HG02610 (cell line): ENCODE results near the gene PHLDA3.
"Not testable (repeated sequence)": the region's sequence is repeated elsewhere in the genome, so short reads cannot be mapped to it uniquely, and the experiment has no call there.

ENCODE experiments used
- ATAC-seq: cut with Tn5 transposase; IDR thresholded peaks from one replicate; pipeline ENCODE4 v1.9.1; 2021; ENCODE audit warnings: mild to moderate bottlenecking, moderate library complexity; ENCODE audit not compliant: unreplicated experiment

The PHLDA3 gene

GRCh38 chr1:201504179-201504631 is 35.2 kb upstream of the PHLDA3 start:
- ATAC-seq: no peak

DNA sequence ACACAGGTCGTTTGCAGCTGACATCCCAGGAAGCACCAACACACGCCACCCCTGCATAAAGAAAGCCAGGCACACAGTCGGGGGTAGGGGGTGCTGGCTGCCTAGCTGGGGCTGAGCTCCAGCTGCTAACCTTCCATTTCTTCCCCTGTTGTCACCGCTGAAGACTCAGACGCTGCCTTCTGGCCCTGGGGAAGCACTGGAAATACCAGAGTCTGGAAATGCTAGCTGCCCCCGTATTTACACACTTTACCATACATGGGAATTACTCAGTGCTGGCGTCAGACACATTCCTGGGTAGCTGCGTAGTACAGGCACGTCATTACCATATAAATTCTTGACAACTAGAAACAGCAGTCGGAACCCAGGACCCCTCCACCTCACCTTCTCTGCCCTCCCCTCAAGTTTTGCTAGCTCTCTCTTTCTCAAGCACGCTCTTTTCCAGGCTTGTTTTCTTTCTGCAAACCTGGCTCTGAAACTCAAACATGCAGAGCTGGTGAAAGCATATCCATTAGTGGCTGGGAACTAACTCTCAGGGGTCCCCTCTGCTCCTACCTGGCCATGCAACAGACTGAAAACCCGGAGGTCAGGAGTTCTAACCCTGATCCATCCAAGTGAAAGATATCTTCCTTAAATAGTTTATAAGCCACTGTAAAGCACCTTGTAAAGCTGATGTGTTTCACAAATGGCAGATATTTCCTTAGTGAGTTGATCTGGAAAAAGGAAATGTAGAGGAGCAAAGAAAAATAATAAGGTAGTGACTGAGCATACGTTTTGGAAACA is 34.6 kb upstream of the PHLDA3 start:
- no peak for ATAC-seq

GRCh38 chr1:201502511-201502857 is 33.5 kb upstream of the PHLDA3 start:
- ATAC-seq: no peak

- no peak for ATAC-seq
Measured at GRCh38 chr1:201501812-201502510, 33.0 kb upstream of the PHLDA3 start.

DNA sequence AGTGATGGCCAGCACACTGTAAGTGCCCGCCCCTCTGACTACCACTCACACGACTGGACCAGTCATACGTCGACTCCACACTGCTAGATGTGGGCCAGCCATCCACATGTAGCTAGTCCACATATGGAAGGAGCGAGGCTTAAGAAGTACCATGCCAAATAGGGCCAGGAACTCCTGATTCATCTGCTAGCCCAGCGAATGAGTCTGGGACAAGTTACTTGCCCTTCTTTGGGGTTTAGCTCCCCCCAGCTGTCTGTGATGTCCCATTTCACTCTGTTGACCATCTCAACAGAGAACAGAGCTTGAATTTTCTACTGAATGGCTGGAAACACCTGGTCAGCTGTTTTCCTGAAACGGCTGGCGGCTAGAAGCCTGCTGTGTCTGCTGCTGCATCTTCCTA is 32.2 kb upstream of the PHLDA3 start:
- ATAC-seq: no peak

- no peak for ATAC-seq
Measured at GRCh38 chr1:201500670-201501120, 31.7 kb upstream of the PHLDA3 start.

GRCh38 chr1:201499795-201500669 is 31.0 kb upstream of the PHLDA3 start:
- no peak for ATAC-seq

GRCh38 chr1:201499191-201499590 is 30.2 kb upstream of the PHLDA3 start:
- no peak for ATAC-seq

GRCh38 chr1:201498621-201499020 is 29.6 kb upstream of the PHLDA3 start:
- no peak for ATAC-seq

DNA sequence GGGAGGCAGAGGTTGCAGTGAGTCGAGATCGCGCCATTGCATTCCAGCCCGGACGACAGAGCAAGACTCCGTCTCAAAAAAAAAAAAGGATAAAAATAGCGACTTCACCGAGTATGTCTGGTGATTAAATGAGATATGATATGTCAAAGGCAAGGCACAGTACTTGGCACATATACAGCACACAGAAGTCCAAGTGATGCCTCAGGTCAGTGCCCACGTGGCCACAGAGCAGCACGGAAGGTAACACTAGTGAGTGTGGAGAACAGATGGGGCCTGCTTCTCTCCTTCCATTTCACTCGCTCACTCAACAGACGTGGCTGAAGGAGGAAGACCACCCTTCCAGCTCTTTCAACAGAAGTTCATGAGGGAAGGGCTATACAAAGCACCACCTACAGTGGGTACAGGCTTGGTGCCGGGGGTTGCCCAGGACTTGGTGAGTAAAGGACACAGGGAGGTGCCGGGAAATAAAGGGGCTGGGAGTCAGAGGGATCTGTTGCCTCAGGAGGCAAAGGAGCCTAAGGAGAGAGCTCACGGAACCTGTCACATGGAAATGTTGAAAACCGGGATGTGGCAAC is 29.0 kb upstream of the PHLDA3 start:
- no peak for ATAC-seq

GRCh38 chr1:201496296-201496690 is 27.3 kb upstream of the PHLDA3 start:
- ATAC-seq: no peak

GRCh38 chr1:201495551-201496295 is 26.7 kb upstream of the PHLDA3 start:
- no peak for ATAC-seq

DNA sequence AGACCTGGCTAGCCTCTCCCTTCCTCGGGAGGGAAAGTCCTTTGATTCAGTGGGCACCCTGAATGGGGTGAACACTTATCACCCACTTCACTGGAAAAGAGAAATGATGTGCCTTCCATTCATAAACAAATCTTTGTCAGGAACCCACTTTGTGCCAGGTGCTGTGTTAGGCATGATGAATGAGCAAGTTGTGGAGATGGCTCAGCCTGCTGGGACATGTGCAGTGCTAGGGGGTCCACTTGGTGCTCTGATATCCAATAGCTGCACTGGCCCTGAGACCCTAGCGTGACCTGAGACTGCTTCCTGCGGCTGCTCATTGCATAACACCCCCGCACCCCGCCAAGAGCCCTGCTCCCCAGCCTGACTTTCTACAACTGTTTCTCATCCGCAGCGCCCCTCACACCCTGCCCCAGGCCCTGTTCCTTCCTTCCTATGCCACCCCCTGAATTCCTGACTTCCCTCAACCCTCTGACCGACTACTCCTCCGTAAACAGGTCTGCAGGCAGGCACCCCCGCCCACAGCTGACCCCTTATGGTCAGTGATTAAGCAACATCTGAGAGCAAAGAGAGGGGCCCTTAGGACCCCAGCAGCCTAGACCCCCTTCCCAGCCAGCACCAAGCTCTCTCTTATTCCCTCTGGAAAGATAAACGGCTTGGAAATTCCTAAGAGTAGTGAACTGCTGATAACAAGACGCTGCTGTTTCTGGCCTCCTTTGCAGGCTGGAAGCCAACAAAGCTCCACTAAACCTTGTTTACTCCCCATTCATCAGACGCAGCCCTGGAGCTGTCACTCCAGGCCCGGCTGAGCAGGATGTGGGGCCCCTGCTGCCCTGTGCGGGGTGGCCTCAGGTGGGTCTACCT is 25.0 kb upstream of the PHLDA3 start:
- ATAC-seq: no peak

- ATAC-seq: not testable (repeated sequence)
Measured at GRCh38 chr1:201493026-201493656, 24.2 kb upstream of the PHLDA3 start.

DNA sequence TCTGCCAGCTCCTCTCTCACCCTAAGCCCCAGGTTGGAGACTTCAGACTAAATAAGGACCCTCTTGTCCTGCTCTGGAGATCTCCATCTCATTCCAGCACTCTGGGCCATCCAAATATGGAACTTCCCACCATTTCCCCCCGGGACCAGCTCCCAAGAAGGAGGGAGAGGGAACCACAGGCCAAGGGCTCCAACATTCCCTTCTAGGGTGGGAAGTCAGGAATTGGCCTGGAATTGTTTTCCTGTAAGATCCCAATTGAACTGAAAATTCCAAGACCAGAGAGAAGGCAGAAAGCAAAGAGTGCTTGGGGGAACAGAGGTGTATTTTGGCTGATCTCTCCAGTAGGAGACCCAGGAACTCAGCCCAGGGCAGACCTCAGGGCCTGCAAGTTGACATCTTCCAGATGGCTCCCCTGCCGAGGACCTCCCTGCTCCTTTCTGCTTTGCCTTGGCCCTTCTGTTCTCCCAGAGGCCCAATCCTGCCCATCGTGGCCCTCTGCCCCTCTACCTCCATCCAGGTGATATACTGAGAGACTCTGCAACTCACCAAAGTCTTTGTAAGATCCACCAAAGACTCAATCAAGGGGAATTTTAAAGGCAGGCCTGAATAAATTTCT is 23.0 kb upstream of the PHLDA3 start:
- no peak for ATAC-seq

DNA sequence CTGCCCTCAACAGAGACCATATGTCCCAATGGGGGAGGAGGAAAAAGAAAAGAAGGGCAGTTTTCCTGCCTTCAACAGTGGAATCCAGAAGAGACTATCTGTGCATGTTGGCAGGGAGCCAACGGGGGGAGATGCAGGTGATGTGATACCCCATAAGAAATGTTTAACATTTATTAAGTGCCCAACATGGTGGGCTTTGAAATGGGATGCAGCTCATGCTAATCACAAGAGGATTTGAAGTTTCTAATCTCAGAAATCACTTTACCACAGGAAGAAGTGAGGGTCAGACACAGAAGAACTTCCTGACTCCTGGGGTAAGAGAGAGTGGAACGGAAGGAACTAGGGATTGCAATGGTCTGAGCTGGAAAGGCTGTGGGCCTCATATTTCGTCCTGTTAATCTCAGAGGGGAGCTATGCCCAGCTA is 21.7 kb upstream of the PHLDA3 start:
- no peak for ATAC-seq

DNA sequence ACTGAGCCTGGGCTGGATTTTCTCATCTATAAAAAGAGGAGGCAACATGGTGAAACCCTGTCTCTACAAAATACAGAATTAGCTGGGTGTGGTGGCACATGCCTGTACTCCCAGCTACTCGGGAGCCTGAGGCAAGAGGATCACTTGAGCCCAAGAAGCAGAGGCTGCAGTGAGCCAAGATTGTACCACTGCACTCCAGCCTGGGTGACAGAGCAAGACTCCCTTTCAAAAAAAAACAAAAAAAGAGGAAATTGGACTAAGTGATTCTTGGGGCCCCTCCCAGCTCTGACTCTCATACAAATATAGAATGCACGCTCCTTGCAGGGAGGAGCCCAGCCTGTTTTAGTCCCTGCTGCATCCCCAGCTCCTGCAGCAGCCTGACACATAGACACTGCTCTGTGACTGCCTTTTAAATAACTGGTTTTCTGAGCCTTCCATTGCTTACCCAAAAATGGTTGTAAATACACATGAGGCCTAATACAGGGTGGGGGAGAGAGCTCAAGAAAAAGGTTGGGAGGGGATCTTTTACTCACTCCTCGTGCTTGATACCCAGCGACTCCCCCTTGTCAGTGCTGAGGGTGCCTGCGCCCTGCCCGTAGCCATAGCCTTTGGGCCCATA is 20.8 kb upstream of the PHLDA3 start:
- no peak for ATAC-seq
